Smooth muscle cell (in vitro differentiated cells): ENCODE data around the gene PTPRU. TPM values are rescaled to one million over a fixed set of nuclear protein-coding genes. Genes with fewer than 3 reads are reported as not detected.
A peak's percentile ranks its signal among the peaks of the same experiment; 100 is the strongest.

Source experiments
- DNase-seq: peaks from one replicate; lab custom pipeline; 2025; ENCODE audit not compliant: unreplicated experiment; lab: John Stamatoyannopoulos, UW
- H2AFZ ChIP-seq: fragments of 200-600 bp; sonication (generic); 2 replicates; pipeline ENCODE4 v1.6.0; 2016; ENCODE audit warnings: antibody characterized with exemption, low read depth, mild to moderate bottlenecking
- H3F3A ChIP-seq: fragments of 200-600 bp; sonication (generic); 2 replicates; pipeline ENCODE4 v1.6.0; 2017; ENCODE audit warnings: antibody characterized with exemption, low read depth
- H3K27ac ChIP-seq: fragments of 200-600 bp; sonication (generic); 2 replicates; pipeline ENCODE4 v1.5.1; 2016; ENCODE audit warnings: low read depth, mild to moderate bottlenecking
- H3K27me3 ChIP-seq: fragments of 200-600 bp; sonication (generic); 2 replicates; pipeline ENCODE4 v1.6.1; 2016; ENCODE audit warnings: low read depth, mild to moderate bottlenecking
- H3K36me3 ChIP-seq: fragments of 200-600 bp; sonication (generic); 2 replicates; pipeline ENCODE4 v1.5.1; 2016; ENCODE audit warnings: low read depth
- H3K4me1 ChIP-seq: fragments of 200-600 bp; sonication (generic); 2 replicates; pipeline ENCODE4 v1.5.1; 2016; ENCODE audit warnings: low read depth
- H3K4me2 ChIP-seq: fragments of 200-600 bp; sonication (generic); 2 replicates; pipeline ENCODE4 v1.6.0; 2016; ENCODE audit warnings: mild to moderate bottlenecking
- H3K4me3 ChIP-seq: fragments of 200-600 bp; sonication (generic); 2 replicates; pipeline ENCODE4 v1.5.1; 2016; ENCODE audit warnings: mild to moderate bottlenecking
- H3K79me2 ChIP-seq: fragments of 200-600 bp; sonication (generic); 2 replicates; pipeline ENCODE4 v1.6.0; 2016; ENCODE audit warnings: low read depth, mild to moderate bottlenecking
- H3K9ac ChIP-seq: fragments of 200-600 bp; sonication (generic); 2 replicates; pipeline ENCODE4 v1.6.0; 2016; ENCODE audit warnings: low read depth
- H3K9me3 ChIP-seq: fragments of 200-600 bp; sonication (generic); replicated peaks from 2 replicates; pipeline ENCODE4 v1.5.1; 2016; ENCODE audit warnings: low read depth
- H4K20me1 ChIP-seq: fragments of 200-600 bp; sonication (generic); 2 replicates; pipeline ENCODE4 v1.6.0; 2016; ENCODE audit warnings: low read depth
- CTCF ChIP-seq: fragments of 200-600 bp; sonication (generic); IDR thresholded peaks from 2 replicates; pipeline ENCODE4 v1.5.1; 2017; ENCODE audit warnings: borderline replicate concordance, mild to moderate bottlenecking, antibody characterized with exemption; ENCODE audit not compliant: insufficient read depth, poor library complexity, severe bottlenecking
- WGBS: methylation state at CpG from one replicate; pipeline ENCODE4 v1.1.7; 2016; ENCODE audit warnings: low lambda C conversion rate; 5-methylcytosine and 5-hydroxymethylcytosine counted together
- polyA plus RNA-seq: library from polyadenylated mRNA; unstranded; fragments of >200 nt; fragmentation: Nextera tagmentation; extraction: Ambion mirVana; gene quantifications from 2 replicates; pipeline ENCODE4 v1.2.1, GENCODE V29; 2016
- total RNA-seq: library from RNA; depleted of rRNA; stranded (reverse); fragments of >200 nt; gene quantifications from 2 replicates; pipeline ENCODE4 v1.2.3, GENCODE V29; 2014

Gene PTPRU
- total and polyA plus RNA-seq, 2 experiments from 2014 or later: 41.1 to 67.8 TPM

- Histone ChIP-seq H3K4me3 (no peak overlapping the region), H3K27ac (peak overlapping the region; percentile 24), H4K20me1 (no peaks in the 10 kb centered on the region), H3K9ac (no peak overlapping the region), H3K9me3 (no peaks in the 10 kb centered on the region), H3K27me3 (no peaks in the 10 kb centered on the region), H3K4me1 (peaks cover 28% of the 10 kb centered on the region), H3K4me2 (peak overlapping the region; percentile 72), H3K79me2 (peaks cover 19% of the 10 kb centered on the region), H3K36me3 (no peaks in the 10 kb centered on the region), H3F3A (no peaks in the 10 kb centered on the region), H2AFZ (no peak overlapping the region)
- TF ChIP-seq CTCF: no peak
- WGBS: 51% methylated on average over 10 of the region's 11 CpGs
- no peak for DNase-seq
Observed at GRCh38 chr1:29256979-29257804, 20.9 kb downstream of the PTPRU start.

- no peak for TF ChIP-seq CTCF
- Histone ChIP-seq H3K4me1 (peaks cover 28% of the 10 kb centered on the region), H2AFZ (no peak overlapping the region), H3K4me3 (no peak overlapping the region), H3K27me3 (no peaks in the 10 kb centered on the region), H3K4me2 (no peak overlapping the region), H4K20me1 (no peaks in the 10 kb centered on the region), H3K79me2 (peaks cover 14% of the 10 kb centered on the region), H3F3A (no peaks in the 10 kb centered on the region), H3K27ac (no peak overlapping the region), H3K9me3 (no peaks in the 10 kb centered on the region), H3K9ac (no peak overlapping the region), H3K36me3 (no peaks in the 10 kb centered on the region)
- WGBS: 91% methylated on average over 16 of the region's 16 CpGs
- DNase-seq: no peak
Observed at GRCh38 chr1:29258189-29258975, 22.1 kb downstream of the PTPRU start.

GRCh38 chr1:29258976-29259801 lies 22.9 kb downstream of the PTPRU start:
- H3K4me3 ChIP-seq: peak overlapping the region; percentile 57
- peak overlapping the region; percentile 16 for H3K9ac ChIP-seq
- H4K20me1 ChIP-seq: no peaks in the 10 kb centered on the region
- peaks cover 28% of the 10 kb centered on the region for H3K4me1 ChIP-seq
- peak overlapping the region; percentile 96 for H3K4me2 ChIP-seq
- 19% methylated on average over 26 of the region's 38 CpGs for WGBS
- TF ChIP-seq CTCF: no peak
- H3K36me3 ChIP-seq: no peaks in the 10 kb centered on the region
- no peak overlapping the region for H2AFZ ChIP-seq
- DNase-seq: no peak
- peaks cover 7% of the 10 kb centered on the region for H3K79me2 ChIP-seq
- no peaks in the 10 kb centered on the region for H3K27me3 ChIP-seq
- H3K9me3 ChIP-seq: no peaks in the 10 kb centered on the region
- H3K27ac ChIP-seq: no peak overlapping the region
- H3F3A ChIP-seq: no peaks in the 10 kb centered on the region
